ENCODE results near the gene DGAT2L6.

DNA sequence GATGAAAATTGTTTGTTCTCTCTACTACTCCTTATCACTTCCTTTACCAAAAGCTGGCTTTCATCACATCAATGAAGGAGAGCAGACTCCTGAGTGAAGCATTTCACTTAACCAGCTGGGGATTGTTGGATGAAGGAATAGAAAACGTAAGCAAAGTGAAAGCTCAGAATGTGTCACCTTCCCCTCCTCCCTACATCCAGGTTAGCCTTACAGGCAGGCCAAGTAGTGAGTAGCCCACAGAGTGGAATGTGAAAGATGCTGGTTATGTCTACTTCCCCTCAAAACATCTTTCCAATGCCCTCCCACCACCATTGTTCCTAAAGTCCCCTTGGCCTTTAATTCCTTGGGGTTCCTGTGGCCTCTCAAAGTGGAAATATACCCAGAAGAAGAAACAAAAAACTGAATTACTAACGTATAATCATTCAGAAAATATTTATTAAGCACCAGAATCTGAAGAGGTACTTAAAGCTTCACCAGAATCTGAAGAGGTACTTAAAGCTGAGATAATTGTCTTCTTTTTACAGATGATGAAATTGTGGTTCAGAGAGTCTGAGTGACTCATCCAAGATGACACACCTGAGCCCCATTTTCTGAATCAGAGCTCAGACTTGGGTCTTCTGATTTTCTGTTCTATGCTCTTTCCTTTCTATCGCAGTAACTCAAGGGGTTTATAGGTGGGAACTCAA, 76.2 kb downstream of the DGAT2L6 start:
- TF ChIP-seq, protein P1, sequence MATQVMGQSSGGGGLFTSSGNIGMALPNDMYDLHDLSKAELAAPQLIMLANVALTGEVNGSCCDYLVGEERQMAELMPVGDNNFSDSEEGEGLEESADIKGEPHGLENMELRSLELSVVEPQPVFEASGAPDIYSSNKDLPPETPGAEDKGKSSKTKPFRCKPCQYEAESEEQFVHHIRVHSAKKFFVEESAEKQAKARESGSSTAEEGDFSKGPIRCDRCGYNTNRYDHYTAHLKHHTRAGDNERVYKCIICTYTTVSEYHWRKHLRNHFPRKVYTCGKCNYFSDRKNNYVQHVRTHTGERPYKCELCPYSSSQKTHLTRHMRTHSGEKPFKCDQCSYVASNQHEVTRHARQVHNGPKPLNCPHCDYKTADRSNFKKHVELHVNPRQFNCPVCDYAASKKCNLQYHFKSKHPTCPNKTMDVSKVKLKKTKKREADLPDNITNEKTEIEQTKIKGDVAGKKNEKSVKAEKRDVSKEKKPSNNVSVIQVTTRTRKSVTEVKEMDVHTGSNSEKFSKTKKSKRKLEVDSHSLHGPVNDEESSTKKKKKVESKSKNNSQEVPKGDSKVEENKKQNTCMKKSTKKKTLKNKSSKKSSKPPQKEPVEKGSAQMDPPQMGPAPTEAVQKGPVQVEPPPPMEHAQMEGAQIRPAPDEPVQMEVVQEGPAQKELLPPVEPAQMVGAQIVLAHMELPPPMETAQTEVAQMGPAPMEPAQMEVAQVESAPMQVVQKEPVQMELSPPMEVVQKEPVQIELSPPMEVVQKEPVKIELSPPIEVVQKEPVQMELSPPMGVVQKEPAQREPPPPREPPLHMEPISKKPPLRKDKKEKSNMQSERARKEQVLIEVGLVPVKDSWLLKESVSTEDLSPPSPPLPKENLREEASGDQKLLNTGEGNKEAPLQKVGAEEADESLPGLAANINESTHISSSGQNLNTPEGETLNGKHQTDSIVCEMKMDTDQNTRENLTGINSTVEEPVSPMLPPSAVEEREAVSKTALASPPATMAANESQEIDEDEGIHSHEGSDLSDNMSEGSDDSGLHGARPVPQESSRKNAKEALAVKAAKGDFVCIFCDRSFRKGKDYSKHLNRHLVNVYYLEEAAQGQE (IDR thresholded peaks at IDR 0.05; ENCODE audit: insufficient read depth in 1 of 2, low read depth in 2 of 2, low read length in 2 of 2): no peak
- TF ChIP-seq POLR2AphosphoS5 (IDR thresholded peaks at IDR 0.05; ENCODE audit: low read depth, low read length) (no peak), SIN3A (IDR thresholded peaks at IDR 0.05; ENCODE audit: borderline replicate concordance, insufficient read depth, low read length) (no peak)

Measured in PFSK-1 (cell line).